ENCODE data around the gene PRR16.

DNA sequence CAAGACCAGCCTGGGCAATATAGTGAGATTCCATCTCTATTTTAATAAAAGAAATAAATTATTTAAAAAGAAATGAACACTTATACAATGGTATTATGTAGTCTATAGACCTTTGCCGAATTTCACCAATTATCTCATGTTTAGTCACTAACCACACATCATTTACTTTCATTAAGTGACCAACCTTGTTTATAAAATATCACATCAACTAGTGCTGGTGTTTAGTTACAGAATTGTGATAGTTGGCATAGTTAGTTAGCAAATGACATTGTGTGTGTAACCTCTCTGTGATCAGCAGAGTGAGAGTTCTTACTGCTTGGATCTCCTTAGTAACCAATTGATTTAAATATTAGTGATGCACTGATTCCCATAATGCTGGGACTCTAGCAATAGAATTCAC lies 71.8 kb downstream of the PRR16 start:
- TF ChIP-seq, protein P1, sequence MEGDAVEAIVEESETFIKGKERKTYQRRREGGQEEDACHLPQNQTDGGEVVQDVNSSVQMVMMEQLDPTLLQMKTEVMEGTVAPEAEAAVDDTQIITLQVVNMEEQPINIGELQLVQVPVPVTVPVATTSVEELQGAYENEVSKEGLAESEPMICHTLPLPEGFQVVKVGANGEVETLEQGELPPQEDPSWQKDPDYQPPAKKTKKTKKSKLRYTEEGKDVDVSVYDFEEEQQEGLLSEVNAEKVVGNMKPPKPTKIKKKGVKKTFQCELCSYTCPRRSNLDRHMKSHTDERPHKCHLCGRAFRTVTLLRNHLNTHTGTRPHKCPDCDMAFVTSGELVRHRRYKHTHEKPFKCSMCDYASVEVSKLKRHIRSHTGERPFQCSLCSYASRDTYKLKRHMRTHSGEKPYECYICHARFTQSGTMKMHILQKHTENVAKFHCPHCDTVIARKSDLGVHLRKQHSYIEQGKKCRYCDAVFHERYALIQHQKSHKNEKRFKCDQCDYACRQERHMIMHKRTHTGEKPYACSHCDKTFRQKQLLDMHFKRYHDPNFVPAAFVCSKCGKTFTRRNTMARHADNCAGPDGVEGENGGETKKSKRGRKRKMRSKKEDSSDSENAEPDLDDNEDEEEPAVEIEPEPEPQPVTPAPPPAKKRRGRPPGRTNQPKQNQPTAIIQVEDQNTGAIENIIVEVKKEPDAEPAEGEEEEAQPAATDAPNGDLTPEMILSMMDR (IDR thresholded peaks at IDR 0.05), result no peak
- TF ChIP-seq POLR2AphosphoS5 (IDR thresholded peaks at IDR 0.05; ENCODE audit: insufficient read depth in 1 of 2, low read depth in 1 of 2), result no peak
